ENCODE measurements around the gene MSI2.

MSI2 gene

GRCh38 chr17:57326764-57327163, 70.4 kb downstream of the MSI2 start:
- DNase-seq (ENCODE audit: low read depth) = no peak
- TF ChIP-seq, protein P1, sequence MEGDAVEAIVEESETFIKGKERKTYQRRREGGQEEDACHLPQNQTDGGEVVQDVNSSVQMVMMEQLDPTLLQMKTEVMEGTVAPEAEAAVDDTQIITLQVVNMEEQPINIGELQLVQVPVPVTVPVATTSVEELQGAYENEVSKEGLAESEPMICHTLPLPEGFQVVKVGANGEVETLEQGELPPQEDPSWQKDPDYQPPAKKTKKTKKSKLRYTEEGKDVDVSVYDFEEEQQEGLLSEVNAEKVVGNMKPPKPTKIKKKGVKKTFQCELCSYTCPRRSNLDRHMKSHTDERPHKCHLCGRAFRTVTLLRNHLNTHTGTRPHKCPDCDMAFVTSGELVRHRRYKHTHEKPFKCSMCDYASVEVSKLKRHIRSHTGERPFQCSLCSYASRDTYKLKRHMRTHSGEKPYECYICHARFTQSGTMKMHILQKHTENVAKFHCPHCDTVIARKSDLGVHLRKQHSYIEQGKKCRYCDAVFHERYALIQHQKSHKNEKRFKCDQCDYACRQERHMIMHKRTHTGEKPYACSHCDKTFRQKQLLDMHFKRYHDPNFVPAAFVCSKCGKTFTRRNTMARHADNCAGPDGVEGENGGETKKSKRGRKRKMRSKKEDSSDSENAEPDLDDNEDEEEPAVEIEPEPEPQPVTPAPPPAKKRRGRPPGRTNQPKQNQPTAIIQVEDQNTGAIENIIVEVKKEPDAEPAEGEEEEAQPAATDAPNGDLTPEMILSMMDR (IDR thresholded peaks at IDR 0.05; ENCODE audit: control insufficient read depth, insufficient read depth, low read depth, low read length, missing control alignments) = no peak
- H3K4me3 ChIP-seq (ENCODE audit: control insufficient read depth, low read depth, low read length) = no peak overlapping the region

- no peak for DNase-seq (ENCODE audit: low read depth)
- TF ChIP-seq, protein P1 (IDR thresholded peaks at IDR 0.05; ENCODE audit: control insufficient read depth, insufficient read depth, low read depth, low read length, missing control alignments) = no peak
These were observed 71.0 kb downstream of the MSI2 start for GRCh38 chr17:57327176-57327970.

GRCh38 chr17:57328109-57328882, 72.0 kb downstream of the MSI2 start:
- TF ChIP-seq, protein P1 (IDR thresholded peaks at IDR 0.05; ENCODE audit: control insufficient read depth, insufficient read depth, low read depth, low read length, missing control alignments) = no peak
- no peak overlapping the region for H3K4me3 ChIP-seq (ENCODE audit: control insufficient read depth, low read depth, low read length)
- DNase-seq (ENCODE audit: low read depth) = no peak

More at GRCh38 chr17:57327176-57327970, 71.0 kb downstream of the MSI2 start:
- no peak overlapping the region for H3K4me3 ChIP-seq (ENCODE audit: control insufficient read depth, low read depth, low read length)

GRCh38 chr17:57329380-57330214, 73.3 kb downstream of the MSI2 start:
- TF ChIP-seq, protein P1 (IDR thresholded peaks at IDR 0.05; ENCODE audit: control insufficient read depth, insufficient read depth, low read depth, low read length, missing control alignments) = no peak
- no peak overlapping the region for H3K4me3 ChIP-seq (ENCODE audit: control insufficient read depth, low read depth, low read length)
- DNase-seq (ENCODE audit: low read depth) = no peak

GRCh38 chr17:57330587-57330986, 74.3 kb downstream of the MSI2 start:
- H3K4me3 ChIP-seq (ENCODE audit: control insufficient read depth, low read depth, low read length) = no peak overlapping the region
- no peak for DNase-seq (ENCODE audit: low read depth)
- TF ChIP-seq, protein P1 (IDR thresholded peaks at IDR 0.05; ENCODE audit: control insufficient read depth, insufficient read depth, low read depth, low read length, missing control alignments) = no peak

DNA sequence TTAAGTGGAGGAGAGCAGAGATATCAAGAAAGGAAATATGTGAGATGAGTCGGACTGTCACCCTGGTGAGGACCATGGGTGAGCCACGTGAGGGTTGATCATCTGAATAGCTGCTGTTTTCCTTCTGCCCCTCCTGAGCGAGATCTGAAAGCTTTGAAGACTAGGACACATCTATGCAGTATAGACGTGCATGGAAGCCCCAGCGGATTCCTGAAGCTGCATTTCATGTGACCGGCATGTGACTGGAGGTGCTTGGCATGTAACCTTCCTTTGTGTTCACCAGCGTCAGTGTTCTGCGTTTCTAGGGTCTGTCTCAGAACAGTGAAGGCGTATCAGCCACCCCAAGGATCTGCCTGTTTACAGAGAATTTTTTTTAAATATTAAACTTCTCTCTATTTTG, 75.1 kb downstream of the MSI2 start:
- DNase-seq (ENCODE audit: low read depth) = no peak
- H3K4me3 ChIP-seq (ENCODE audit: control insufficient read depth, low read depth, low read length) = no peak overlapping the region
- TF ChIP-seq, protein P1 (IDR thresholded peaks at IDR 0.05; ENCODE audit: control insufficient read depth, insufficient read depth, low read depth, low read length, missing control alignments) = no peak

Data from AG09309 (cell line).